Superior temporal gyrus (tissue), 1 donor: Measurements from ENCODE around the gene HELZ.
"Not testable (repeated sequence)": the region's sequence is repeated elsewhere in the genome, so short reads cannot be mapped to it uniquely, and the experiment has no call there.

ENCODE experiments used
- DNase-seq: peaks from one replicate; pipeline ENCODE4 v3.0.0-alpha.2; 2016; ENCODE audit errors: extremely low spot score

The HELZ gene

DNA sequence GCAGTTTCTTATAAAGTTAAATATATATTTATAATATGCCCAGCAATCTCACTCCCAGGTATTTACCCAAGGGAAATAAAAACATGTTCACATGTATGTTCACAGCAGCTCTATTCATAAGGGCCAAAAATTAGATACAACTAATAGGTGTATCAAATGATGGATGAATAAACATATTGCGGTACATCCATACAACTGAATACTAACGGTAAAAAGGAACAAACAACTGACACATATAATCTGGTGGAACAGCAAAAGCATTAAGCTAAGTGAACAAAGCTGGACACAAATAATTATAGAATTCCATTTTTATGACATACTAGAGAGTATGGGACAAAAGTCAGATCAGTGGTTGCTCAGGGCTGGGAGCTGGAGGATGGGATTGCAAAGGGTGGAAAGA lies 125.9 kb downstream of the HELZ start:
- DNase-seq: no peak

GRCh38 chr17:67116045-67116575 lies 128.9 kb downstream of the HELZ start:
- DNase-seq: no peak

DNA sequence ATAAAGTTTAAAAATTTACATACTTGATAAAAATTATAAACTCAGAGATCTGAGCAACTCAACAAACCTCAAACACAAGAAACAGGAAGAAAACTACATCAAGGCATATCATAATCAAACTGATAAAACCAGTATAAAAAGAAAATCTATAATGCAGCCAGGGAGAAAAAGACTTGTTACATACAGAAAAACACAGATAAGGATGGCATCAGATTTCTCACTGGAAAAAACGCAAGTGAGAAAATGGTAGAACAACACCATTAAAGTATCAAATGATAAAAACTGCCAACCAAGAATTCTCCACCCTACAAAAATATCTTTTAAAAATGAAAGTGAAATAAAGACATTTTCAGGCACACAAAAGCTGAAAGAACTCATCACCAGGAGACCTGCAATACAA lies 129.6 kb downstream of the HELZ start:
- DNase-seq: no peak

GRCh38 chr17:67113486-67113885 lies 131.5 kb downstream of the HELZ start:
- no peak for DNase-seq

DNA sequence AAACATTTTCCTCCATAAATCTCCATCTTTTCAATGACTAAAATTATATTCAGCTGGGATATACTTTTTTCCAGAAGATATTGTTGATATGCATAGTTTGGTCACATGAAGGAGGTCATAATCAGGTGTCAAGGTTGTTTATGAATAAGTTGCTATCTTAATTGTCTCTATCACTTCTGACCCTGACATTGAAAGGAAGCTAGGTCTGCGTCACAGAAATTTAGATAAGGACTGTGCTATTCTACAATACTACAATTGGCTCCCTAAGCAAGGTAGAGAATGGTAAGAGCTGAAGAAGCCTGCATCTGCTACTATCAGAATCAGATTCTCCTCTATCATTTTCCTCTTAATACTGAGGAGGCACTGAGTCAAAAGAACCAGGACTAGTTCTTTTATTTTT lies 133.2 kb downstream of the HELZ start:
- no peak for DNase-seq

DNA sequence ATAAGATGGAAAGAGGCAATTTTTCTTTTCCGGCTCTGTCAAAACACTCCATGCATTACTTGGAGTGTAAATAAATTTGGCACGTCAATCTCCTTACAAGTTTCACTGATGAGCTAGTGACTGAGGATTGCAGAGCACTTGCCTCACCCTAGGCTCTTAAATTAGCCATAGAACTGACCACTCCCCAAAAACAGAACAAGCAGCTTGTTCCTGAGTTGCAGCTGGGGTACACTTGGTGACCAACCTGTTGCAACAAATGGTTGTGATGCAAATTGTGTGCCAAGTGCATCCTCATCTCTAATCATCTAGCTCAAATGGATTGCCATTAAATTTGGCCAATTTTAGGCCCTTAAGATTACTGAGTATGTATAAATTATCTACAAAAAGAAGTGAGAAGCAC lies 133.7 kb downstream of the HELZ start:
- no peak for DNase-seq

GRCh38 chr17:67110619-67111018 lies 134.4 kb downstream of the HELZ start:
- DNase-seq: no peak

DNA sequence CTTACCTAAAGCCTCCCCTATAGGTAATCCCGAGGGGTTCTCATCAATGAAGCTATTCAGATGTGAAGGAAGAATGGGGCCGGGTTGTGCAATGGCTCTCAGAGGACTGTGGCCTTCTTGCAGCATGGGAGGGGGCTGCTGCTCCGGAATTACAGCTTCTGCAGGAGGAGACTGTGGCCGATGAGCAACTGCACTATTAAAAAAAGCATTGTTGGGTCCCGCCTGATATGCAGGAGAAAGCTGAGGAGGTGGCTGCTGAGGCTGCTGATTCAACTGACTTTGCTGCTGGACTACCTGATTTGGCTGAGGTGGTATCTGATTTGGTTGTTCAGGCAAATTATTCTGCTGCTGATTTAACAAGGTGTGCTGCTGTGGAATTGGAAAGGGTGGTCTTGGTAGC lies 135.9 kb downstream of the HELZ start:
- DNase-seq: no peak

- DNase-seq: no peak
Measured at GRCh38 chr17:67107811-67108775, 136.9 kb downstream of the HELZ start.

GRCh38 chr17:67107171-67107570 lies 137.8 kb downstream of the HELZ start:
- DNase-seq: no peak

DNA sequence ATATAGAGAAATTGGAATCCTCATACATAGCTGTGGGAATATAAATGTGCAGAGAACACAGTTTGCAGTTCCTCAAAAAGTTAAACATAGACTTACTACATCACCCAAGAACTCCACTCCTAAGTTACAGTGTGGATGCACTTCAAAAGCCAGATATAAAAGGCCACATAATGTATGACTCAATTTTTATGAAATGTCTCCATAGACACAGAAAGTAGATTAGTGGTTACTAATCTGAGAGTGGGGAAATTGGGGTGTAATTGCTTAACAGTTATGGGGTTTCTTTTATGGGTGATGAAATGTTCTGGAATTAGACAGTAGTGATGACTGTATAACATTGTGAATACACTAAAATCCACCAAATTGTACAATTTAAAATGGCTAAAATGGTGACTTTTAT lies 139.8 kb downstream of the HELZ start:
- no peak for DNase-seq

DNA sequence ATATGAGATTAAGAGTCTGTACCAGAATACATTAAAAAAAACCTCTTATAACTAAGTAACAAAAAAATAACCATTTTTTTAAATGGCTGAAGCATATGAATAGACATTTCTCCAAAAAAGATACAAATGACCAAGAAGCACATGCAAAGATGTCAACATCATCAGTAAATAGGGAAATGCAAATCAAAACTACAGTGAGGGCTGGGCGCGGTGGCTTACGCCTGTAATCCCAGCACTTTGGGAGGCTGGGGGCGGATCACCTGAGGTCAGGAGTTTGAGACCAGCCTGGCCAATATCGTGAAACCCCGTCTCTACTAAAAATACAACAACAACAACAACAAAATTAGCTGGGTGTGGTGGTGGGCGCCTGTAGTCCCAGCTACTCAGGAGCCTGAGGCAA lies 140.4 kb downstream of the HELZ start:
- DNase-seq: not testable (repeated sequence)

DNA sequence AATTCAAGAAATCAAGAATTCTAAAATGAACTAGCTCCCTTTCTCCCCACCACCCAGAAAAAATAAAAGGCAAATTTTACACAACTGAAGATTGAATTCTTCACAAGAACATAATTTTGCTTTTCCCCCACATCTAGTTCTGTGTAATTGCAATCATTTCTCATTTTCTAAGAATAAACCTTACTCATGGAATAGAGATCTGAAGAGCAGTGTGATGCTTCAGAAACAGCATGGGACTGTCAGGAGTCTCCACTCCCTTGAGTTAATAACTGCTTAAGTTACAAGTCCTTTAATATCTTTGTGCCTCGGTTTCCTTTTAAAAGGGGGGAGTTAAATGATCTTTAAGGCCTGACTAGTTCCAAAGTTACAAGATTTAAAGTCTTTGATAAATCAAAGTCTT lies 147.0 kb downstream of the HELZ start:
- DNase-seq: no peak

DNA sequence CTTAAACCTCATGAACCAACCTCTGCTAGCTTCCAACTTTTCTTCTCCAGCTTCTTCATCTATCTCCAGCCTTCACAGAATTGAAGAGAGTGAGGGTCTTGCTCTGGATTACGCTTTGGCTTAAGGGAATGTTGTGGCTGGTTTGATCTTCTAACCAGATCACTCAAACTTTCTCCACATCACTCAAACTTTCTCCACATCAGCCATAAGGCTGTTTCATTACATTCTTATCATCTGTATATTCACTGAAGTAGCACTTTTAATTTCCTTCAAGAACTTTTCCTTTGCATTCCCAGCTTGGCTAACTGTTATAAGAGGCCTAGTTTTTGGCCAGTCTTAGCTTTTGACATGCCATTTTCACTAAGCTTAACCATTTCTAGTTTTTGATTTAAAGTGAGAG lies 148.4 kb downstream of the HELZ start:
- DNase-seq: no peak

- no peak for DNase-seq
Measured at GRCh38 chr17:67095803-67096202, 149.2 kb downstream of the HELZ start.

DNA sequence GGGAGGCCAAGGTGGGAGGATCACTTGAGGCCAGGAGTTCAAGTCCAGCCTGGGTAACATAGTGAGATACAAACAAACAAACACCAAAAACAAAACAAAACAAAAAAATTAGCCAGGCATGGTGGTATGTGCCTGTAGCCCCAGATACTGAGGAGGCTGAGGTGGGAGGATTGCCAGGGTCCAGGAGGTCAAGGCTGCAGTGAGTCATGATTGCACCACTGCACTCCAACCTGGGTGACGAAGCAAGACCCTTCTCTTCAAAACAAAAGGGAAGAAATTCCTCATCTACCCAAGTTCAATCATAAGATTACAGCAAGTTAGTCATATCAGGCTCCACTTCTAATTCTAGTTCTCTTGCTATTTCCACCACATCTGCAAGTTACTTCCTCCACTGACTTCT lies 149.7 kb downstream of the HELZ start:
- DNase-seq: not testable (repeated sequence)

GRCh38 chr17:67093348-67093747 lies 151.6 kb downstream of the HELZ start:
- DNase-seq: no peak

DNA sequence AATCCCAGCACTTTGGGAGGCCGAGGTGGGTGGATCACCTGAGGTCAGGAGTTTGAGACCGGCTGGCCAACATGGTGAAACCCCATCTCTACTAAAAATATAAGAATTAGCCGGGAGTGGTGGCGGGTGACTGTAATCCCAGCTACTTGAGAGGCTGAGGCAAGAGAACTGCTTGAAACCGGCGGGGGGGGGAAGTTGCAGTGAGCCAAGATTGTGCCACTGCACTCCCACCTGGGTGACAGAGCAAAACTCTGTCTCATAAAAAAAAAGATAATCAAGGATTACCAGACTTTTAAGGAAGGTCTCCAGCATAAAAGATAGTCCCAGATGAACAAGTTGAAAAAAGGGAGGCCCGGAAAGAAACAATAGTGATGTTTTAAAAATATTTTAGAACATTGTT lies 152.3 kb downstream of the HELZ start:
- not testable (repeated sequence) for DNase-seq

DNA sequence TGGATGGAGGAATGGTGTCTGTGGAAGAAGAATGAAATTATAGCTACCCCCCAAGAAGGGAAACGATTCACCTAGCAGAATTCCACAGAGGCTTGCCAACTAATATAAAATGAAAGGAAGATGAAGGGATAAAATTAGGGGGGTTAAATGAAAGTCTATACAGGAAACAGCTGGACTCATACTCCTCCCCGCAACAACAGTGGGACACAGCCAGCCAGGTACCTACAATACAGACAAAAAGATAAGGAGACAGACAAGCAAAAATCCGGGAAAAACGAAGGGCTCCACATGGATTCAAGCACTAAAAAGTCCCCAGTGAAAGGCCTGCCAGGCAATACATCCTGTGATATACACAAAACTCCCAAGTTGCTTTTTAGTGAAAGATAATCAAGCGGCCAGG lies 152.7 kb downstream of the HELZ start:
- DNase-seq: no peak

GRCh38 chr17:67090341-67090740 lies 154.7 kb downstream of the HELZ start:
- no peak for DNase-seq

GRCh38 chr17:67088639-67089038 lies 156.4 kb downstream of the HELZ start:
- no peak for DNase-seq

GRCh38 chr17:67085406-67085805 lies 159.6 kb downstream of the HELZ start:
- no peak for DNase-seq

DNA sequence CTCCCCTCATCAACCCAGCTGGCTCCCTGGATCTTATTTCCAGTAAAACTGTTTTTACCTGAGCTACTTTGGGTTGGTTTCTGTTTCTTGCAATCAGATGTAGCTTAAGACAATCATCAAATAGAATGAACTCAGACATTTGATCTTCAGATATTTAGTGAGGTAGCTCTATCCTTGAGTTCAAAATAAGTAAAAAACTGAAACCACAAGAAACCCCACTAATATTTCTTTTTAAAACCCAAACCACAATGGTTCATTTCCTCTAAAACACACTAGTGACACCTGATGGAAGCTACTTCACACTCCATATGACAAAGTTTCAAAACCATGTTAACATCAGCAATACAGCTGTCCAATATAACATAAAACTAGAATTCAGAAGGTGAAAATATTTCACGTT lies 162.9 kb downstream of the HELZ start:
- no peak for DNase-seq
